GM21619 (cell line): Measurements from ENCODE around the gene GNAO1.

Experiments used
- ATAC-seq: cut with Tn5 transposase; IDR thresholded peaks from one replicate; pipeline ENCODE4 v1.9.1; 2021; ENCODE audit not compliant: unreplicated experiment

The GNAO1 gene

GRCh38 chr16:56306690-56307533, 115.6 kb downstream of the GNAO1 start:
- ATAC-seq: no peak

GRCh38 chr16:56307534-56307873, 116.2 kb downstream of the GNAO1 start:
- no peak for ATAC-seq

GRCh38 chr16:56309008-56309407, 117.7 kb downstream of the GNAO1 start:
- no peak for ATAC-seq

- ATAC-seq: no peak
Measured at GRCh38 chr16:56310690-56311089, 119.4 kb downstream of the GNAO1 start.

GRCh38 chr16:56311208-56312027, 120.1 kb downstream of the GNAO1 start:
- no peak for ATAC-seq

GRCh38 chr16:56312028-56312300, 120.7 kb downstream of the GNAO1 start:
- ATAC-seq: no peak

- no peak for ATAC-seq
Measured at GRCh38 chr16:56312556-56312955, 121.3 kb downstream of the GNAO1 start.

- ATAC-seq: no peak
Measured at GRCh38 chr16:56314244-56314850, 123.1 kb downstream of the GNAO1 start.

GRCh38 chr16:56315955-56316354, 124.7 kb downstream of the GNAO1 start:
- ATAC-seq: no peak

GRCh38 chr16:56316545-56316944, 125.3 kb downstream of the GNAO1 start:
- no peak for ATAC-seq

- ATAC-seq: peak; percentile 91
Measured at GRCh38 chr16:56317998-56318826, 126.9 kb downstream of the GNAO1 start.

GRCh38 chr16:56318827-56319140, 127.5 kb downstream of the GNAO1 start:
- no peak for ATAC-seq

- ATAC-seq: no peak
Measured at GRCh38 chr16:56319376-56319775, 128.1 kb downstream of the GNAO1 start.

GRCh38 chr16:56320056-56320455, 128.8 kb downstream of the GNAO1 start:
- ATAC-seq: no peak

GRCh38 chr16:56320811-56321558, 129.7 kb downstream of the GNAO1 start:
- no peak for ATAC-seq

- no peak for ATAC-seq
Measured at GRCh38 chr16:56321571-56321970, 130.3 kb downstream of the GNAO1 start.

- ATAC-seq: no peak
Measured at GRCh38 chr16:56324406-56324805, 133.1 kb downstream of the GNAO1 start.

- no peak for ATAC-seq
Measured at GRCh38 chr16:56325956-56326355, 134.7 kb downstream of the GNAO1 start.

GRCh38 chr16:56327071-56327928, 136.0 kb downstream of the GNAO1 start:
- no peak for ATAC-seq

- ATAC-seq: no peak
Measured at GRCh38 chr16:56327929-56328258, 136.6 kb downstream of the GNAO1 start.
